HEK293 (cell line): Measurements from ENCODE around the gene RHOT2.
A peak's percentile ranks its signal among the peaks of the same experiment; 100 is the strongest.

ENCODE experiments used
- EGR2 ChIP-seq: fragments of 450-650 bp; formaldehyde crosslinking; IDR thresholded peaks from 2 replicates; pipeline ENCODE4 v1.5.1; 2016; ENCODE audit warnings: low read depth, missing biosample characterization, missing genetic modification characterization
- GFI1B ChIP-seq: fragments of 450-650 bp; formaldehyde crosslinking; IDR thresholded peaks from 2 replicates; pipeline ENCODE4 v1.5.1; 2016; ENCODE audit warnings: missing biosample characterization, missing genetic modification characterization
- MEIS1 ChIP-seq: sonication (generic); formaldehyde crosslinking; IDR thresholded peaks from 2 replicates; pipeline ENCODE4 v1.8.1; 2022; ENCODE audit warnings: missing genetic modification reagents, mild to moderate bottlenecking, borderline replicate concordance
- SP2 ChIP-seq: fragments of 450-650 bp; formaldehyde crosslinking; IDR thresholded peaks from 2 replicates; pipeline ENCODE4 v1.5.1; 2016; ENCODE audit warnings: missing biosample characterization, missing genetic modification characterization
- SP7 ChIP-seq: fragments of 450-650 bp; formaldehyde crosslinking; IDR thresholded peaks from 2 replicates; pipeline ENCODE4 v1.5.1; 2016; ENCODE audit warnings: missing biosample characterization, missing genetic modification characterization
- YY2 ChIP-seq: fragments of 450-650 bp; formaldehyde crosslinking; IDR thresholded peaks from 2 replicates; pipeline ENCODE4 v1.5.1; 2016; ENCODE audit warnings: missing biosample characterization, missing genetic modification characterization
- ZBTB8A ChIP-seq: fragments of 450-650 bp; formaldehyde crosslinking; IDR thresholded peaks from 2 replicates; pipeline ENCODE4 v1.5.1; 2016; ENCODE audit warnings: missing biosample characterization, missing genetic modification characterization
- ZNF248 ChIP-seq: fragments of 450-650 bp; formaldehyde crosslinking; IDR thresholded peaks from 2 replicates; pipeline ENCODE4 v1.5.1; 2017; ENCODE audit warnings: missing biosample characterization, missing genetic modification characterization
- ZNF350 ChIP-seq: fragments of 450-650 bp; formaldehyde crosslinking; IDR thresholded peaks from 2 replicates; pipeline ENCODE4 v1.5.0; 2017; ENCODE audit warnings: missing biosample characterization, mild to moderate bottlenecking, missing genetic modification characterization
- ZNF354C ChIP-seq: fragments of 450-650 bp; formaldehyde crosslinking; IDR thresholded peaks from 2 replicates; pipeline ENCODE4 v1.5.1; 2016; ENCODE audit warnings: missing biosample characterization, missing genetic modification characterization, low read depth, borderline replicate concordance
- ZNF391 ChIP-seq: fragments of 450-650 bp; formaldehyde crosslinking; IDR thresholded peaks from 2 replicates; pipeline ENCODE4 v1.5.1; 2016; ENCODE audit warnings: low read depth, missing biosample characterization, missing genetic modification characterization, borderline replicate concordance
- ZNF473 ChIP-seq: fragments of 450-650 bp; formaldehyde crosslinking; IDR thresholded peaks from 2 replicates; pipeline ENCODE4 v1.5.1; 2017; ENCODE audit warnings: missing biosample characterization, missing genetic modification characterization
- ZNF501 ChIP-seq: fragments of 450-650 bp; formaldehyde crosslinking; IDR thresholded peaks from 2 replicates; pipeline ENCODE4 v1.5.1; 2016; ENCODE audit warnings: missing biosample characterization, missing genetic modification characterization
- ZNF510 ChIP-seq: fragments of 450-650 bp; formaldehyde crosslinking; IDR thresholded peaks from 2 replicates; pipeline ENCODE4 v1.5.1; 2018; ENCODE audit warnings: mild to moderate bottlenecking, missing genetic modification characterization, missing biosample characterization; ENCODE audit not compliant: insufficient replicate concordance
- ZNF521 ChIP-seq: fragments of 450-650 bp; formaldehyde crosslinking; IDR thresholded peaks from 2 replicates; pipeline ENCODE4 v1.5.1; 2017; ENCODE audit warnings: missing biosample characterization, mild to moderate bottlenecking, missing genetic modification characterization
- ZNF658 ChIP-seq: fragments of 450-650 bp; formaldehyde crosslinking; IDR thresholded peaks from 2 replicates; pipeline ENCODE4; 2016; ENCODE audit warnings: missing biosample characterization, missing genetic modification characterization
- ZNF670 ChIP-seq: fragments of 450-650 bp; formaldehyde crosslinking; IDR thresholded peaks from 2 replicates; pipeline ENCODE4 v1.5.1; 2016; ENCODE audit warnings: missing biosample characterization, missing genetic modification characterization, low read depth
- ZNF785 ChIP-seq: fragments of 450-650 bp; formaldehyde crosslinking; IDR thresholded peaks from 2 replicates; pipeline ENCODE4 v1.5.1; 2016; ENCODE audit warnings: missing biosample characterization, missing genetic modification characterization
- TF ChIP-seq, protein P1 (sequence below): fragments of 450-650 bp; formaldehyde crosslinking; IDR thresholded peaks from 2 replicates; pipeline ENCODE4 v1.5.1; 2017; ENCODE audit warnings: missing biosample characterization, mild to moderate bottlenecking, missing genetic modification characterization, moderate library complexity
- TF ChIP-seq, protein P2 (sequence below): fragments of 450-650 bp; formaldehyde crosslinking; IDR thresholded peaks from 2 replicates; pipeline ENCODE4 v1.5.1; 2017; ENCODE audit warnings: missing biosample characterization, missing genetic modification characterization
- TF ChIP-seq, protein P3 (sequence below): fragments of 450-650 bp; formaldehyde crosslinking; IDR thresholded peaks from 2 replicates; pipeline ENCODE4 v1.5.1; 2016; ENCODE audit warnings: missing biosample characterization, missing genetic modification characterization, low read depth
- TF ChIP-seq, protein P4 (sequence below): fragments of 450-650 bp; formaldehyde crosslinking; IDR thresholded peaks from 2 replicates; pipeline ENCODE4 v1.5.1; 2016; ENCODE audit warnings: missing biosample characterization, missing genetic modification characterization
- TF ChIP-seq, protein P5 (sequence below): fragments of 450-650 bp; formaldehyde crosslinking; IDR thresholded peaks from 2 replicates; pipeline ENCODE4 v1.5.1; 2017; ENCODE audit warnings: missing biosample characterization, missing genetic modification characterization
- TF ChIP-seq, protein P6 (sequence below): fragments of 450-650 bp; formaldehyde crosslinking; IDR thresholded peaks from 2 replicates; pipeline ENCODE4 v1.5.1; 2016; ENCODE audit warnings: missing biosample characterization, missing genetic modification characterization
- TF ChIP-seq, protein P7 (sequence below): fragments of 450-650 bp; formaldehyde crosslinking; IDR thresholded peaks from 2 replicates; pipeline ENCODE4 v1.5.1; 2016; ENCODE audit warnings: missing biosample characterization, missing genetic modification characterization

Gene RHOT2

DNA sequence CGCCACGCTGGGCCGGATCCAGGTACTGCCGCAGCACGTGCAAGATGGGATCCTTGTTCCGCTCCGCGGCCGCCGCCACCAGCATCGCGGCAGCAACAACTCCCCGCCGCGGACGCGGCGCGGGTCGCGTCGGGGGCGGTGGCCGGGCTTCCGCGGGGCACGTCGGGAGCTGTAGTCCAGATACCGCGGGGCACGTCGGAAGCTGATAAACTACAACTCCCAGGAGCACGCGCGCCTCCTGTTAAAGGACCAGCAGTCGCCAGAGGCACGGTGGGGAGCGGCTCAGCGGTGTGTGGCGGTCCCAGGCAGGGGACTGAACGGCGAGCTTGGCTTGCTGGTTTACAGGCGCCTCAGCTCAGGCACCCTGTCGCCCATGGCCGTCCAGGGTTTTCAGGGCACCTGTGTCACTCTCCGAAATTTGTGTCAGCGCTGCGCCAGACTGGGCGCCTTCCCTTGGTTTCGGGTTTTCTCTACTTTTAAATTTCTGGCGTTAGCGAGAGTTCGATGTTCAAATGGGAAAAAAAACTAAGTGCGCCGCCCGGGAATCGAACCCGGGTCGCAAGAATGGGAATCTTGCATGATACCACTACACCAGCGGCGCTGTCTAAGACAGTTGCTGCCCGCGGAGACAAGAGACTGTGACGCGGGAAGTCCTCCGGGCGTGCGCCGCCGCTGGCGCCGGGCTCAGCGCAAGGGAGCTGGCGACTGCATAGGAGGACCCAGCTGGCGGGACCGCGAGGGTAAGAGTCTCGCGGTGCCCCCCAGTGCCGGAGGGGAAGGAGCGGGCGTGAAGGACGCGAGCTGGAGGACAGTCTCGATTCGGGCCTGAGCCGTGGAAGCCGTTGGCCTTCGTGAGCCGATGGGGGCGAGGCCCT, 31.5 kb upstream of the RHOT2 start, which contains the start of gene METTL26 (continued):
- TF ChIP-seq YY2 (0 out of 2 replicates have a peak, but pooled peaks have one; percentile 31), MEIS1 (no peak), GFI1B (no peak), SP7 (peak; percentile 80), SP2 (tag by site-specific recombination) (peak; percentile 63), ZNF510 (tag by site-specific recombination) (no peak), EGR2 (tag by site-specific recombination) (no peak), ZNF521 (tag by site-specific recombination) (no peak), ZNF350 (tag by site-specific recombination) (no peak), ZNF248 (tag by site-specific recombination) (no peak), ZNF501 (tag by site-specific recombination) (peak; percentile 86), ZNF670 (tag by site-specific recombination) (no peak), ZNF391 (peak; percentile 97), ZNF473 (tag by site-specific recombination) (no peak), ZNF658 (no peak), ZBTB8A (tag by site-specific recombination) (peak; percentile 99), ZNF354C (tag by site-specific recombination) (no peak), ZNF785 (tag by site-specific recombination) (0 out of 2 replicates have a peak, but pooled peaks have one; percentile 42)
- TF ChIP-seq, protein P1, sequence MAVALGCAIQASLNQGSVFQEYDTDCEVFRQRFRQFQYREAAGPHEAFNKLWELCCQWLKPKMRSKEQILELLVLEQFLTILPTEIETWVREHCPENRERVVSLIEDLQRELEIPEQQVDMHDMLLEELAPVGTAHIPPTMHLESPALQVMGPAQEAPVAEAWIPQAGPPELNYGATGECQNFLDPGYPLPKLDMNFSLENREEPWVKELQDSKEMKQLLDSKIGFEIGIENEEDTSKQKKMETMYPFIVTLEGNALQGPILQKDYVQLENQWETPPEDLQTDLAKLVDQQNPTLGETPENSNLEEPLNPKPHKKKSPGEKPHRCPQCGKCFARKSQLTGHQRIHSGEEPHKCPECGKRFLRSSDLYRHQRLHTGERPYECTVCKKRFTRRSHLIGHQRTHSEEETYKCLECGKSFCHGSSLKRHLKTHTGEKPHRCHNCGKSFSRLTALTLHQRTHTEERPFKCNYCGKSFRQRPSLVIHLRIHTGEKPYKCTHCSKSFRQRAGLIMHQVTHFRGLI: peak; percentile 71; the same call in 1 of the 2 replicates
- TF ChIP-seq, protein P2, sequence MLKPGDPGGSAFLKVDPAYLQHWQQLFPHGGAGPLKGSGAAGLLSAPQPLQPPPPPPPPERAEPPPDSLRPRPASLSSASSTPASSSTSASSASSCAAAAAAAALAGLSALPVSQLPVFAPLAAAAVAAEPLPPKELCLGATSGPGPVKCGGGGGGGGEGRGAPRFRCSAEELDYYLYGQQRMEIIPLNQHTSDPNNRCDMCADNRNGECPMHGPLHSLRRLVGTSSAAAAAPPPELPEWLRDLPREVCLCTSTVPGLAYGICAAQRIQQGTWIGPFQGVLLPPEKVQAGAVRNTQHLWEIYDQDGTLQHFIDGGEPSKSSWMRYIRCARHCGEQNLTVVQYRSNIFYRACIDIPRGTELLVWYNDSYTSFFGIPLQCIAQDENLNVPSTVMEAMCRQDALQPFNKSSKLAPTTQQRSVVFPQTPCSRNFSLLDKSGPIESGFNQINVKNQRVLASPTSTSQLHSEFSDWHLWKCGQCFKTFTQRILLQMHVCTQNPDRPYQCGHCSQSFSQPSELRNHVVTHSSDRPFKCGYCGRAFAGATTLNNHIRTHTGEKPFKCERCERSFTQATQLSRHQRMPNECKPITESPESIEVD: no peak
- TF ChIP-seq, protein P3, sequence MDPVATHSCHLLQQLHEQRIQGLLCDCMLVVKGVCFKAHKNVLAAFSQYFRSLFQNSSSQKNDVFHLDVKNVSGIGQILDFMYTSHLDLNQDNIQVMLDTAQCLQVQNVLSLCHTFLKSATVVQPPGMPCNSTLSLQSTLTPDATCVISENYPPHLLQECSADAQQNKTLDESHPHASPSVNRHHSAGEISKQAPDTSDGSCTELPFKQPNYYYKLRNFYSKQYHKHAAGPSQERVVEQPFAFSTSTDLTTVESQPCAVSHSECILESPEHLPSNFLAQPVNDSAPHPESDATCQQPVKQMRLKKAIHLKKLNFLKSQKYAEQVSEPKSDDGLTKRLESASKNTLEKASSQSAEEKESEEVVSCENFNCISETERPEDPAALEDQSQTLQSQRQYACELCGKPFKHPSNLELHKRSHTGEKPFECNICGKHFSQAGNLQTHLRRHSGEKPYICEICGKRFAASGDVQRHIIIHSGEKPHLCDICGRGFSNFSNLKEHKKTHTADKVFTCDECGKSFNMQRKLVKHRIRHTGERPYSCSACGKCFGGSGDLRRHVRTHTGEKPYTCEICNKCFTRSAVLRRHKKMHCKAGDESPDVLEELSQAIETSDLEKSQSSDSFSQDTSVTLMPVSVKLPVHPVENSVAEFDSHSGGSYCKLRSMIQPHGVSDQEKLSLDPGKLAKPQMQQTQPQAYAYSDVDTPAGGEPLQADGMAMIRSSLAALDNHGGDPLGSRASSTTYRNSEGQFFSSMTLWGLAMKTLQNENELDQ (tag by site-specific recombination): no peak
- TF ChIP-seq, protein P4, sequence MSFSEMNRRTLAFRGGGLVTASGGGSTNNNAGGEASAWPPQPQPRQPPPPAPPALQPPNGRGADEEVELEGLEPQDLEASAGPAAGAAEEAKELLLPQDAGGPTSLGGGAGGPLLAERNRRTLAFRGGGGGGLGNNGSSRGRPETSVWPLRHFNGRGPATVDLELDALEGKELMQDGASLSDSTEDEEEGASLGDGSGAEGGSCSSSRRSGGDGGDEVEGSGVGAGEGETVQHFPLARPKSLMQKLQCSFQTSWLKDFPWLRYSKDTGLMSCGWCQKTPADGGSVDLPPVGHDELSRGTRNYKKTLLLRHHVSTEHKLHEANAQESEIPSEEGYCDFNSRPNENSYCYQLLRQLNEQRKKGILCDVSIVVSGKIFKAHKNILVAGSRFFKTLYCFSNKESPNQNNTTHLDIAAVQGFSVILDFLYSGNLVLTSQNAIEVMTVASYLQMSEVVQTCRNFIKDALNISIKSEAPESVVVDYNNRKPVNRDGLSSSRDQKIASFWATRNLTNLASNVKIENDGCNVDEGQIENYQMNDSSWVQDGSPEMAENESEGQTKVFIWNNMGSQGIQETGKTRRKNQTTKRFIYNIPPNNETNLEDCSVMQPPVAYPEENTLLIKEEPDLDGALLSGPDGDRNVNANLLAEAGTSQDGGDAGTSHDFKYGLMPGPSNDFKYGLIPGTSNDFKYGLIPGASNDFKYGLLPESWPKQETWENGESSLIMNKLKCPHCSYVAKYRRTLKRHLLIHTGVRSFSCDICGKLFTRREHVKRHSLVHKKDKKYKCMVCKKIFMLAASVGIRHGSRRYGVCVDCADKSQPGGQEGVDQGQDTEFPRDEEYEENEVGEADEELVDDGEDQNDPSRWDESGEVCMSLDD (tag by site-specific recombination): 0 out of 2 replicates have a peak, but pooled peaks have one; percentile 20
- TF ChIP-seq, protein P5, sequence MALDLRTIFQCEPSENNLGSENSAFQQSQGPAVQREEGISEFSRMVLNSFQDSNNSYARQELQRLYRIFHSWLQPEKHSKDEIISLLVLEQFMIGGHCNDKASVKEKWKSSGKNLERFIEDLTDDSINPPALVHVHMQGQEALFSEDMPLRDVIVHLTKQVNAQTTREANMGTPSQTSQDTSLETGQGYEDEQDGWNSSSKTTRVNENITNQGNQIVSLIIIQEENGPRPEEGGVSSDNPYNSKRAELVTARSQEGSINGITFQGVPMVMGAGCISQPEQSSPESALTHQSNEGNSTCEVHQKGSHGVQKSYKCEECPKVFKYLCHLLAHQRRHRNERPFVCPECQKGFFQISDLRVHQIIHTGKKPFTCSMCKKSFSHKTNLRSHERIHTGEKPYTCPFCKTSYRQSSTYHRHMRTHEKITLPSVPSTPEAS: peak; percentile 43; the same call in 1 of the 2 replicates
- TF ChIP-seq, protein P6, sequence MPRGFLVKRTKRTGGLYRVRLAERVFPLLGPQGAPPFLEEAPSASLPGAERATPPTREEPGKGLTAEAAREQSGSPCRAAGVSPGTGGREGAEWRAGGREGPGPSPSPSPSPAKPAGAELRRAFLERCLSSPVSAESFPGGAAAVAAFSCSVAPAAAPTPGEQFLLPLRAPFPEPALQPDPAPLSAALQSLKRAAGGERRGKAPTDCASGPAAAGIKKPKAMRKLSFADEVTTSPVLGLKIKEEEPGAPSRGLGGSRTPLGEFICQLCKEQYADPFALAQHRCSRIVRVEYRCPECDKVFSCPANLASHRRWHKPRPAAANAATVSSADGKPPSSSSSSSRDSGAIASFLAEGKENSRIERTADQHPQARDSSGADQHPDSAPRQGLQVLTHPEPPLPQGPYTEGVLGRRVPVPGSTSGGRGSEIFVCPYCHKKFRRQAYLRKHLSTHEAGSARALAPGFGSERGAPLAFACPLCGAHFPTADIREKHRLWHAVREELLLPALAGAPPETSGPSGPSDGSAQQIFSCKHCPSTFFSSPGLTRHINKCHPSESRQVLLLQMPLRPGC (tag by site-specific recombination): no peak; the same call in 1 of the 2 replicates
- TF ChIP-seq, protein P7, sequence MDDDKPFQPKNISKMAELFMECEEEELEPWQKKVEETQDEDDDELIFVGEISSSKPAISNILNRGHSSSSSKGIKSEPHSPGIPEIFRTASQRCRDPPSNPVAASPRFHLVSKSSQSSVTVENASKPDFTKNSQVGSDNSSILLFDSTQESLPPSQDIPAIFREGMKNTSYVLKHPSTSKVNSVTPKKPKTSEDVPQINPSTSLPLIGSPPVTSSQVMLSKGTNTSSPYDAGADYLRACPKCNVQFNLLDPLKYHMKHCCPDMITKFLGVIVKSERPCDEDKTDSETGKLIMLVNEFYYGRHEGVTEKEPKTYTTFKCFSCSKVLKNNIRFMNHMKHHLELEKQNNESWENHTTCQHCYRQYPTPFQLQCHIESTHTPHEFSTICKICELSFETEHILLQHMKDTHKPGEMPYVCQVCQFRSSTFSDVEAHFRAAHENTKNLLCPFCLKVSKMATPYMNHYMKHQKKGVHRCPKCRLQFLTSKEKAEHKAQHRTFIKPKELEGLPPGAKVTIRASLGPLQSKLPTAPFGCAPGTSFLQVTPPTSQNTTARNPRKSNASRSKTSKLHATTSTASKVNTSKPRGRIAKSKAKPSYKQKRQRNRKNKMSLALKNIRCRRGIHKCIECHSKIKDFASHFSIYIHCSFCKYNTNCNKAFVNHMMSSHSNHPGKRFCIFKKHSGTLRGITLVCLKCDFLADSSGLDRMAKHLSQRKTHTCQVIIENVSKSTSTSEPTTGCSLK (tag by site-specific recombination): no peak
